ENCODE data around the gene PRKCH. TPM values are rescaled to one million over a fixed set of nuclear protein-coding genes. Genes with fewer than 3 reads are reported as not detected.
A peak's percentile ranks its signal among the peaks of the same experiment; 100 is the strongest.

The PRKCH gene
- polyA plus RNA-seq, 4 donors, result 5.9 to 17.3 (median 12.9) TPM

- DNase-seq (no peak), FAIRE-seq (no peak)
- 67 to 90% (median 79%) methylated on average over 1 of the region's 1 CpG for WGBS, 3 donors
- Histone ChIP-seq H3K36me3 (ENCODE audit: control insufficient read depth in 3 of 3, insufficient read depth in 2 of 3, low read depth in 1 of 3, low read length in 3 of 3) (no peaks in the 10 kb centered on the region), H3K9me3 (ENCODE audit: control insufficient read depth in 2 of 2, insufficient read depth in 1 of 2, low read depth in 1 of 2, low read length in 1 of 2) (no peaks in the 10 kb centered on the region), H3K4me3 (ENCODE audit: low read depth in 1 of 3, low read length in 3 of 3) (no peak overlapping the region), H3K27ac (ENCODE audit: low read depth in 1 of 3, low read length in 2 of 3) (peak overlapping the region in 1 of 3 donors; percentile 32), H3K27me3 (ENCODE audit: control insufficient read depth in 3 of 3, insufficient read depth in 3 of 3, low read length in 3 of 3) (no peaks in the 10 kb centered on the region), H3K4me1 (ENCODE audit: control insufficient read depth in 3 of 3, insufficient read depth in 2 of 3, low read depth in 1 of 3, low read length in 2 of 3) (no peaks in the 10 kb centered on the region)
Observed at GRCh38 chr14:61333087-61333486, 11.7 kb downstream of the PRKCH start.

GRCh38 chr14:61334197-61334701, 12.9 kb downstream of the PRKCH start:
- peak overlapping the region in 2 of 3 donors; percentile 78 to 87 for H3K27ac ChIP-seq (ENCODE audit: low read depth in 1 of 3, low read length in 2 of 3)
- H3K27me3 ChIP-seq (ENCODE audit: control insufficient read depth in 3 of 3, insufficient read depth in 3 of 3, low read length in 3 of 3), result no peaks in the 10 kb centered on the region
- WGBS, 3 donors, result 64 to 90% (median 75%) methylated on average over 11 of the region's 11 CpGs
- H3K4me3 ChIP-seq (ENCODE audit: low read depth in 1 of 3, low read length in 3 of 3), result no peak overlapping the region
- DNase-seq (no peak), FAIRE-seq (no peak)
- H3K9me3 ChIP-seq (ENCODE audit: control insufficient read depth in 2 of 2, insufficient read depth in 1 of 2, low read depth in 1 of 2, low read length in 1 of 2), result no peaks in the 10 kb centered on the region
- H3K4me1 ChIP-seq (ENCODE audit: control insufficient read depth in 3 of 3, insufficient read depth in 2 of 3, low read depth in 1 of 3, low read length in 2 of 3), result no peaks in the 10 kb centered on the region
- no peaks in the 10 kb centered on the region for H3K36me3 ChIP-seq (ENCODE audit: control insufficient read depth in 3 of 3, insufficient read depth in 2 of 3, low read depth in 1 of 3, low read length in 3 of 3)

- H3K27me3 ChIP-seq (ENCODE audit: control insufficient read depth in 3 of 3, insufficient read depth in 3 of 3, low read length in 3 of 3), result no peaks in the 10 kb centered on the region
- DNase-seq (no peak), FAIRE-seq (no peak)
- no peaks in the 10 kb centered on the region for H3K36me3 ChIP-seq (ENCODE audit: control insufficient read depth in 3 of 3, insufficient read depth in 2 of 3, low read depth in 1 of 3, low read length in 3 of 3)
- H3K27ac ChIP-seq (ENCODE audit: low read depth in 1 of 3, low read length in 2 of 3), result peak overlapping the region in 1 of 3 donors; percentile 67
- no peak overlapping the region for H3K4me3 ChIP-seq (ENCODE audit: low read depth in 1 of 3, low read length in 3 of 3)
- no peaks in the 10 kb centered on the region for H3K4me1 ChIP-seq (ENCODE audit: control insufficient read depth in 3 of 3, insufficient read depth in 2 of 3, low read depth in 1 of 3, low read length in 2 of 3)
- 67 to 88% (median 70%) methylated on average over 3 of the region's 3 CpGs for WGBS, 3 donors
- H3K9me3 ChIP-seq (ENCODE audit: control insufficient read depth in 2 of 2, insufficient read depth in 1 of 2, low read depth in 1 of 2, low read length in 1 of 2), result no peaks in the 10 kb centered on the region
Observed at GRCh38 chr14:61335049-61335448, 13.7 kb downstream of the PRKCH start.

- WGBS, 3 donors, result 52 to 88% (median 64%) methylated on average over 1 of the region's 1 CpG
- Histone ChIP-seq H3K4me1 (ENCODE audit: control insufficient read depth in 3 of 3, insufficient read depth in 2 of 3, low read depth in 1 of 3, low read length in 2 of 3) (no peaks in the 10 kb centered on the region), H3K4me3 (ENCODE audit: low read depth in 1 of 3, low read length in 3 of 3) (no peak overlapping the region), H3K9me3 (ENCODE audit: control insufficient read depth in 2 of 2, insufficient read depth in 1 of 2, low read depth in 1 of 2, low read length in 1 of 2) (no peaks in the 10 kb centered on the region), H3K27ac (ENCODE audit: low read depth in 1 of 3, low read length in 2 of 3) (peak overlapping the region in 2 of 3 donors; percentile 39 to 74), H3K27me3 (ENCODE audit: control insufficient read depth in 3 of 3, insufficient read depth in 3 of 3, low read length in 3 of 3) (no peaks in the 10 kb centered on the region), H3K36me3 (ENCODE audit: control insufficient read depth in 3 of 3, insufficient read depth in 2 of 3, low read depth in 1 of 3, low read length in 3 of 3) (no peaks in the 10 kb centered on the region)
- FAIRE-seq (no peak), DNase-seq (no peak)
Observed at GRCh38 chr14:61335671-61336275, 14.4 kb downstream of the PRKCH start.

- Histone ChIP-seq H3K36me3 (ENCODE audit: control insufficient read depth in 3 of 3, insufficient read depth in 2 of 3, low read depth in 1 of 3, low read length in 3 of 3) (no peaks in the 10 kb centered on the region), H3K27me3 (ENCODE audit: control insufficient read depth in 3 of 3, insufficient read depth in 3 of 3, low read length in 3 of 3) (peaks cover 0 to 2% (median 0%) of the 10 kb centered on the region in 3 donors), H3K4me1 (ENCODE audit: control insufficient read depth in 3 of 3, insufficient read depth in 2 of 3, low read depth in 1 of 3, low read length in 2 of 3) (no peaks in the 10 kb centered on the region), H3K9me3 (ENCODE audit: control insufficient read depth in 2 of 2, insufficient read depth in 1 of 2, low read depth in 1 of 2, low read length in 1 of 2) (no peaks in the 10 kb centered on the region), H3K4me3 (ENCODE audit: low read depth in 1 of 3, low read length in 3 of 3) (no peak overlapping the region), H3K27ac (ENCODE audit: low read depth in 1 of 3, low read length in 2 of 3) (peak overlapping the region in 2 of 3 donors; percentile 64 to 91)
- no peak for FAIRE-seq
- peak in 1 of 2 donors; percentile 63 for DNase-seq
- WGBS, 3 donors, result 60 to 77% (median 70%) methylated on average over 4 of the region's 4 CpGs
Observed at GRCh38 chr14:61337893-61338292, 16.5 kb downstream of the PRKCH start.

- DNase-seq (no peak), FAIRE-seq (no peak)
- H3K4me3 ChIP-seq (ENCODE audit: low read depth in 1 of 3, low read length in 3 of 3), result no peak overlapping the region
- no peaks in the 10 kb centered on the region for H3K9me3 ChIP-seq (ENCODE audit: control insufficient read depth in 2 of 2, insufficient read depth in 1 of 2, low read depth in 1 of 2, low read length in 1 of 2)
- H3K27ac ChIP-seq (ENCODE audit: low read depth in 1 of 3, low read length in 2 of 3), result peak overlapping the region in 1 of 3 donors; percentile 65
- WGBS, 3 donors, result 84 to 86% (median 84%) methylated on average over 2 of the region's 2 CpGs
- no peaks in the 10 kb centered on the region for H3K4me1 ChIP-seq (ENCODE audit: control insufficient read depth in 3 of 3, insufficient read depth in 2 of 3, low read depth in 1 of 3, low read length in 2 of 3)
- H3K27me3 ChIP-seq (ENCODE audit: control insufficient read depth in 3 of 3, insufficient read depth in 3 of 3, low read length in 3 of 3), result peaks cover 0 to 2% (median 0%) of the 10 kb centered on the region in 3 donors
- no peaks in the 10 kb centered on the region for H3K36me3 ChIP-seq (ENCODE audit: control insufficient read depth in 3 of 3, insufficient read depth in 2 of 3, low read depth in 1 of 3, low read length in 3 of 3)
Observed at GRCh38 chr14:61338457-61338856, 17.1 kb downstream of the PRKCH start.

- 72 to 79% (median 74%) methylated on average over 5 of the region's 5 CpGs for WGBS, 3 donors
- Histone ChIP-seq H3K4me1 (ENCODE audit: control insufficient read depth in 3 of 3, insufficient read depth in 2 of 3, low read depth in 1 of 3, low read length in 2 of 3) (no peaks in the 10 kb centered on the region), H3K27ac (ENCODE audit: low read depth in 1 of 3, low read length in 2 of 3) (peak overlapping the region in 2 of 3 donors; percentile 33 to 68), H3K4me3 (ENCODE audit: low read depth in 1 of 3, low read length in 3 of 3) (no peak overlapping the region), H3K36me3 (ENCODE audit: control insufficient read depth in 3 of 3, insufficient read depth in 2 of 3, low read depth in 1 of 3, low read length in 3 of 3) (no peaks in the 10 kb centered on the region), H3K9me3 (ENCODE audit: control insufficient read depth in 2 of 2, insufficient read depth in 1 of 2, low read depth in 1 of 2, low read length in 1 of 2) (no peaks in the 10 kb centered on the region), H3K27me3 (ENCODE audit: control insufficient read depth in 3 of 3, insufficient read depth in 3 of 3, low read length in 3 of 3) (peaks cover 0 to 2% (median 0%) of the 10 kb centered on the region in 3 donors)
- FAIRE-seq (no peak), DNase-seq (no peak)
Observed at GRCh38 chr14:61341275-61342206, 20.2 kb downstream of the PRKCH start.

- H3K4me1 ChIP-seq (ENCODE audit: control insufficient read depth in 3 of 3, insufficient read depth in 2 of 3, low read depth in 1 of 3, low read length in 2 of 3), result no peaks in the 10 kb centered on the region
- H3K27ac ChIP-seq (ENCODE audit: low read depth in 1 of 3, low read length in 2 of 3), result peak overlapping the region in 2 of 3 donors; percentile 57 to 65
- DNase-seq, result peak in 1 of 2 donors; percentile 54
- no peak for FAIRE-seq
- WGBS, 3 donors, result 65 to 88% (median 71%) methylated on average over 5 of the region's 5 CpGs
- no peaks in the 10 kb centered on the region for H3K9me3 ChIP-seq (ENCODE audit: control insufficient read depth in 2 of 2, insufficient read depth in 1 of 2, low read depth in 1 of 2, low read length in 1 of 2)
- no peak overlapping the region for H3K4me3 ChIP-seq (ENCODE audit: low read depth in 1 of 3, low read length in 3 of 3)
- H3K27me3 ChIP-seq (ENCODE audit: control insufficient read depth in 3 of 3, insufficient read depth in 3 of 3, low read length in 3 of 3), result peaks cover 0 to 2% (median 0%) of the 10 kb centered on the region in 3 donors
- no peaks in the 10 kb centered on the region for H3K36me3 ChIP-seq (ENCODE audit: control insufficient read depth in 3 of 3, insufficient read depth in 2 of 3, low read depth in 1 of 3, low read length in 3 of 3)
Observed at GRCh38 chr14:61342486-61342885, 21.1 kb downstream of the PRKCH start.

Data from small intestine (tissue), 7 donors.